ENCODE measurements around the gene TFF2. TPM values are rescaled to one million over a fixed set of nuclear protein-coding genes. Genes with fewer than 3 reads are reported as not detected.

Gene TFF2
- polyA plus RNA-seq, 1 of the 3 experiments (the other 2 are of a cell fraction), result not detected

GRCh38 chr21:42307106-42307505, 43.7 kb downstream of the TFF2 start:
- H3F3A ChIP-seq (replicated peaks; ENCODE audit: insufficient read depth), result no peaks in the 10 kb centered on the region
- ChIA-PET POLR2A (no interaction called here), CTCF (no interaction called here)
- H3K79me2 ChIP-seq (ENCODE audit: insufficient read depth), result no peaks in the 10 kb centered on the region
- H3K4me1 ChIP-seq (ENCODE audit: control insufficient read depth in 1 of 2, insufficient read depth in 2 of 2, low read depth in 1 of 2, low read length in 1 of 2), result peaks cover 0 to 11% of the 10 kb centered on the region in 2 experiments; a peak in 1 of 4 replicates
- H3K27me3 ChIP-seq (ENCODE audit: insufficient read depth), result no peaks in the 10 kb centered on the region
- no peaks in the 10 kb centered on the region for H4K20me1 ChIP-seq (ENCODE audit: insufficient read depth)
- no peaks in the 10 kb centered on the region for H3K9me2 ChIP-seq
- no peak overlapping the region for H3K27ac ChIP-seq (ENCODE audit: low read depth in 2 of 2, low read length in 1 of 2)
- H3K36me3 ChIP-seq (replicated peaks in 1 of 2; ENCODE audit: control insufficient read depth in 1 of 2, insufficient read depth in 2 of 2, low read length in 1 of 2), result no peaks in the 10 kb centered on the region
- no peak overlapping the region for H3K4me3 ChIP-seq (ENCODE audit: low read depth in 2 of 2, low read length in 1 of 2)
- no peaks in the 10 kb centered on the region for H3K9me3 ChIP-seq
- H3K4me2 ChIP-seq, result no peak overlapping the region
- WGBS (ENCODE audit: low lambda C conversion rate), result 14% methylated on average over 5 of the region's 5 CpGs
- H2AFZ ChIP-seq (ENCODE audit: low read depth), result no peak overlapping the region
- no peak for TF ChIP-seq FOXJ3 (CRISPR knock-in tag; IDR thresholded peaks at IDR 0.05)
- TF ChIP-seq ELF1 (IDR thresholded peaks at IDR 0.05), result no peak
- no peak for TF ChIP-seq USF1 (IDR thresholded peaks at IDR 0.05; ENCODE audit: borderline replicate concordance, low read depth)
- TF ChIP-seq ZBTB33 (IDR thresholded peaks at IDR 0.05; ENCODE audit: borderline replicate concordance, low read depth), result no peak
- TF ChIP-seq POLR2AphosphoS5 (IDR thresholded peaks at IDR 0.05; ENCODE audit: low read depth, low read length), result no peak
- no peak for TF ChIP-seq RXRA (IDR thresholded peaks at IDR 0.05; ENCODE audit: borderline replicate concordance, low read depth)
- TF ChIP-seq NFIC (IDR thresholded peaks at IDR 0.05; ENCODE audit: borderline replicate concordance), result no peak
- no peak for TF ChIP-seq MEF2A (IDR thresholded peaks at IDR 0.05; ENCODE audit: borderline replicate concordance, low read depth)
- no peak for TF ChIP-seq IRF3 (IDR thresholded peaks at IDR 0.05; ENCODE audit: low read depth, low read length)
- TF ChIP-seq SIN3A (IDR thresholded peaks at IDR 0.05; ENCODE audit: borderline replicate concordance, low read depth, low read length), result no peak
- TF ChIP-seq EP300 (IDR thresholded peaks at IDR 0.05; ENCODE audit: borderline replicate concordance in 1 of 2, low read depth in 1 of 2, low read length in 1 of 2), result no peak
- TF ChIP-seq REST (IDR thresholded peaks at IDR 0.05; ENCODE audit: low read depth, low read length), result no peak
- no peak for DNase-seq
- no peak overlapping the region for H3K9ac ChIP-seq

All from SK-N-SH (cell line).